Activated T-cell treated with anti-CD3 and anti-CD28 coated beads for 24 hours (primary cell): ENCODE results near the gene SYTL2.

Experiments
- DNase-seq: peaks from one replicate; pipeline ENCODE4 v3.0.0-alpha.2; 2020; ENCODE audit warnings: low read depth

Gene SYTL2

DNA sequence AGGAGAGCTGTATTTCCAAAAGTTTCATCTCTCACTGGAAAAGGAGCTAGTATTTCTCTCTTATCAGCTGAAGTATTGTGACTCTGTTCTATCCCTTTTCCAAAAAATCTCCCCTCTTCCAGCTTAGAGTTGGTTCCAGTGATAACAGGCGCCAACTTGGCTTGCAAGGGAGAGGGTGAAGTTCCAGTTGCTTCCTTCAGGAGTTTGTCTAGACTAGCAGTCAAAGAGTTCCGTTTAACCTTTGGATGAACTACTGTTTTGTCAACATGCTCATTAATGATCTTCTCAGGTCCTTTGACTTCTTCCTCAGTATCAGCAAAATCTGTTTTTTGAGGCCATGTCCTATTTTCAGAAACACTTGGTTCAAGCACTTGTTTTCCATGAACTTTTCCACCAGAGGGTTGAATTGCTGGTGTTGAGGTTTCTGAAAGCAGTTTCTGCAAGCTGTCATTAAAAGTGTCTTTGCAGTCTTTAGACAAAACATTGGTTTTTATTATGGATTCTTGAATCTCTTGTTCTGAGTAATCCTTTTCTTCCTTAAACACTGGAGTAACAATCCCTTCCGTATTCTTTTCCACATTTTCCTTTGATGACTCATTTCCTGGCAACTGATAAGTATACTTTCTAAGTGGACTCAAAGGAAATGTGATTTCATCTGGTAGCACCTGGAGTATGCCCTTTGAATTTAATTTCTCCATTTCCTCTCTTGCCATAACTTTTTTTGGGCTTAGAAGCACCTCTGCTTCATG, 85.3 kb downstream of the SYTL2 start:
- no peak for DNase-seq

GRCh38 chr11:85724748-85725465, 86.0 kb downstream of the SYTL2 start:
- no peak for DNase-seq

DNA sequence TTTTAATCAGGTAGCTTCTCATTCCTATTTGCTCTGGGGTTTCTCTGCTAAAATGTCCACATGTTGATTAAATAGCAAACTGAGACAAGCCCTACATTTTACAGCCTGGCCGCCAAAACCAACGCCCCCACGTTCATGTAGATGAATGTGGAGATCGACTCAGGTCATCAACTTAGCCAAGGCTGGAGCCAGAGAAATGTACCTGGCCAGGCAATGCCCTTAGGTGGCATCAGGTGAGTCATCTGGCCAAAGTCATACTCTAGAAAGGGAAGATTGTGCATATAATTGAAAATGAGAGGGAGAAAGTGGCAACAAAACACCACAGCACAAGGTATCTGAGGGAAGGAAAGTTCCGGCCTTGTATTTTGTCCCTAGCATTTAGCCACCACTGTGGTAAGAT, 87.9 kb downstream of the SYTL2 start:
- DNase-seq, result no peak

- DNase-seq, result no peak
Observed at GRCh38 chr11:85721191-85721590, 89.8 kb downstream of the SYTL2 start.

GRCh38 chr11:85718991-85719807, 91.7 kb downstream of the SYTL2 start:
- DNase-seq, result no peak

- no peak for DNase-seq
Observed at GRCh38 chr11:85718126-85718943, 92.6 kb downstream of the SYTL2 start.

DNA sequence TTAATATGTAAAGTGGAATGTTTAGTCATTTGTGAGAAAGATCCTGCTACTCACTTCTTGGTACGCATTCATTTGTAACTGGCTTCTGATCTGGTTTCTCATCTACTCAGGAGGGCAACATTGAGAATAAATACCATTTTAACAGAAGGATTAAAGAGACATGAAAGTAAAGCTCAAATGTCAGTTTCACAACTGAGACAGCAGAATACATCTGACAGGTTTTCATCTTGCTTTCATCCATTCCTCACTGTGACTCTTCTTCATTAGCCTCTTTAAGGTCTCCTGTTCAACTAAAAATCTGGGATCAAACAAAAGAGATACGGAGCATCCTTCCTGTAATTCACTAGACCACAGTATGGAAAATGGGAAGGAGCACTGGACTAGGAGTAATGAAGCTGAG, 93.5 kb downstream of the SYTL2 start:
- DNase-seq, result no peak

GRCh38 chr11:85712953-85713352, 98.0 kb downstream of the SYTL2 start:
- no peak for DNase-seq

DNA sequence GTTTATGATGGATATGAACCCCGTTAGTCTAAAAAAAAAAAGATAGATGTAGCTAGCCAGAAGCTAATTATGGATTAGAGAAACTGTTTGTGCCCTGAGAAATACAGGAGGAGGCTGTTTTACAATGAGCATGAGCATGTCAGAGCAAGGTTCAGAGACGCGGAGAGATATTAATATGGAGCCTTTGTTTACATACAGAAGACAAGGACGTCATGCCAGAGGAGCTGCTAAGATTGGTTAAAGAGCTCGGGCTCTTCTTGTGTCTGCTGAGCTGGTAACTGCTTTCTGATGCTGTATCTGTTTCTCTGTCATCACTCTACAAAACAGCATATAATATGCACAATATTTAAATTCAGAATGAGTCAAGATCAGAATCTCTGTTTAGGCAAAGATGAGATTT, 100.0 kb downstream of the SYTL2 start:
- no peak for DNase-seq

- no peak for DNase-seq
Observed at GRCh38 chr11:85709941-85710702, 100.8 kb downstream of the SYTL2 start.

DNA sequence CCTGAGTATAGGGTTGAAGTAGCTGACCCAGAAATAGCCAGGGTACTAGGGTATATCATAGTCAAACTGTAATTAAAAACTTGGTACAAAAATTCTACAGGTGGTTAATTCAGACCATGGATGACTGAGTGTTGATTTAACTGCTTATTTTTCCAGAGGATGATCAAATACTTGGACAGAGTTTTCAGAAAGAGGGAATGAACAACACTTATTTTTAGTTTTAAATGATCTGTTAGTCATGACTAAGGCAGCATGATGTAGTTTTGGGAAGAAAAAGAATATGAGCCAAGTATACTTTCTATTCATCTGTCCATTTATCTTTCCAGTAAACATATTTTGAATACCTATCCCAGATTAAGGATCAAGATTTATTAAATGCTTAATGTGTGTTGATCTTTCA, 105.1 kb downstream of the SYTL2 start:
- DNase-seq, result no peak

- no peak for DNase-seq
Observed at GRCh38 chr11:85704967-85705366, 106.0 kb downstream of the SYTL2 start.

GRCh38 chr11:85699957-85700741, 110.8 kb downstream of the SYTL2 start:
- DNase-seq, result no peak

GRCh38 chr11:85698195-85698594, 112.7 kb downstream of the SYTL2 start:
- DNase-seq, result no peak

- no peak for DNase-seq
Observed at GRCh38 chr11:85697747-85698146, 113.2 kb downstream of the SYTL2 start.

DNA sequence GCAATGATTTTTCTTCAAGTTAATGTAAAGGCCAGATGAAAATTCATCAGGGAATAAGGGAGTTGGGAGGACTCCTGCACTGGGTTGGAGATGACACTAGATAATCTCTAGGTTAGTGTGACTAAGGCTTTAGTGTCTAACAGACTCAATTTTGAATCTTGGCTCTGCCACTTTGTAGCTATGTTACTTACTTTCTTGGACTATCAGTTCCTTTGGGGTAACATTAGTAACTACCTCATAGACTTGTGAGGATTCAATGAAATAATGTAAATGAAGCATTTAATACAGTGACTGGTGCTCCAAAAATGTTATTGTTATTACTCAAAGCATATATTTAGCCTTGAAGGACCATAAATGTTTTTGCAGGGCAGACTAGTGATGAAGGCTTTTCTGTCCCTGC, 115.4 kb downstream of the SYTL2 start:
- DNase-seq, result no peak

GRCh38 chr11:85694385-85694980, 116.5 kb downstream of the SYTL2 start:
- no peak for DNase-seq

DNA sequence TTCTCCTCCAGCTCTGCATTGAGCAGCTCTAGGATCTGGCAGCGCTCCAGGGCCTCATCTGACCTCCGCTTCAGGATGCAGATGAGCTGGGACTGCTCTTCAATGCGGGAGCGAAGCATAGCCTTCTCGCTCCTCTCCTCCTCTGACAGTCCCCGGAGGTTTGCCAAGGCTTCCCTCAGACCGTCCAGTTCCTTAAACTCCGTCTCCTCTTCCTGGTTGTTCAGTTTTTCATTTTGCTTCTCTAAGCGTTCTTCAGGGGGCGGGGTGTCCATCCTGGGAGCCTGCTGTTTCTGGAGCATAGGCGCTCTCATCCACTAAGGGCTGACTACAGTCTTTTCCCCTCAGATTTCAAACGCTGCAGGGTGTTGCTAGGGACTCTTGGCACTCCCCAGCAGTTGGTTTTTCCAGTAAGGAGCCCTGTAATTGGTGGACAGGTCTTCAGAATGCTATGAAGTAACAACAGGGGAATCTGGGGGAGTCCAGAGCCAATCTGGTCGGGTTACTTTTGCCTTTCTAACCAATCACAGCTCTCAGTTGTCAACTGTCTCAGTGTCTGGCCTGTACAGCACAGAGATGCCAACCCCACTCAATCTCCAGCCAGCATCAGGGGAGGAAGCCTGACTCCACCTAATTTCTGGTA, 125.0 kb downstream of the SYTL2 start, which contains the start of gene CCDC89:
Gene CCDC89, minus strand, starts transcription at position 376 of the 640 bp plus-strand sequence. Its CDS starts 65 bp downstream, at position 311.
- DNase-seq, result no peak

DNA sequence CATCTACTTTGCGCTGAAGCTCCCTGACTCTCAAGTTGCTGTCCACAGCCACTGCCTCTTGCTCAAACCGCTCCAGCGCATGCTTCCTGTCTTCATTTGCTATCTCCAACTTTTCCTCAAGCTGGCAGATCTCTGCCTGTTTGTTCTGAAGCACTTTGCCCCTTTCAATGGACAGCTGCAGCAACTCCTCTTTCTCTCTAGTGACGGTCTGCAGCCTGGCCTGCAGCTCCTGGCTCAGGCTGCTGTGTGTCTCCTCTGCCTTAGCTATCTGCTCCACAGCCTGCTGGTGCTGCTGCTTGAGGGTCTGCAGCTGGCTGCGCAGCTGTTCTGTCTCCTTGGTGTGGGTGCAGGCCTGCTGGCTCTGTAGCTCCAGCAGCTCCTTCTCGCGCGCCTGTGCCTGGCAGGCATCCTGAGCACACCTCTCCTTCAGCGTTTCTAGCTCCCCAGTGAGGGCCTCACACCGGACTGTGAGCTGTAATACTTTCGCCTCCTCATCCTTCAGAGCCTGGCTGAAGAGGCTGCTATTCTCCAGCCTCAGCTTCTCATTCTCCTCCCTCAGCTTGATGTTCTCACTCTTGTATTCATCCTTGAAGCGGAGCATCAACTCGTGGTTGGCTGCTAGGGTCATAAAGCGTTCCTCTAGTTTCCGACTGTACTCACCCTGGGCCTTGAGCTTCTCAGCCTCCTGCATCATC, 125.7 kb downstream of the SYTL2 start:
- DNase-seq, result no peak
